ENCODE results near the gene DGKG.

DNA sequence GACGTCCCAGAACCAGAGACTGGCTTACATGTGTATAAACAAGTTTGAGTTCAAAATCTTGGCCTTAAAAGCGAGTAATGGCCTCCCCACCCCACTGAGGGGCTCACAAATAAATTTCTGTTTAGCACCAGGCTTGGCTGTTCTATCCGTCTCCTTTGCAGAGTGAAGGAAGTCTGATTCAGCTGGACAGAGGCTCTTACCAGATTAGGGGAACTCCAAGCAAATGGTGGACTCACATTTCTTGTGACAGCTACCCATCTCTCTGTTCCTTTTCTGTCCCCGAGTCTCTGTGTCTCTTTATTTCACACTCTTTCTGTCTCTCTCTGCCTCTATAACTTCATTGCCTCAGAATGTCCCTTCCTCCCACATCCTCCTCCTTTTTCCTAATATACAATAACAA, 62.7 kb downstream of the DGKG start:
- TF ChIP-seq, protein P1, sequence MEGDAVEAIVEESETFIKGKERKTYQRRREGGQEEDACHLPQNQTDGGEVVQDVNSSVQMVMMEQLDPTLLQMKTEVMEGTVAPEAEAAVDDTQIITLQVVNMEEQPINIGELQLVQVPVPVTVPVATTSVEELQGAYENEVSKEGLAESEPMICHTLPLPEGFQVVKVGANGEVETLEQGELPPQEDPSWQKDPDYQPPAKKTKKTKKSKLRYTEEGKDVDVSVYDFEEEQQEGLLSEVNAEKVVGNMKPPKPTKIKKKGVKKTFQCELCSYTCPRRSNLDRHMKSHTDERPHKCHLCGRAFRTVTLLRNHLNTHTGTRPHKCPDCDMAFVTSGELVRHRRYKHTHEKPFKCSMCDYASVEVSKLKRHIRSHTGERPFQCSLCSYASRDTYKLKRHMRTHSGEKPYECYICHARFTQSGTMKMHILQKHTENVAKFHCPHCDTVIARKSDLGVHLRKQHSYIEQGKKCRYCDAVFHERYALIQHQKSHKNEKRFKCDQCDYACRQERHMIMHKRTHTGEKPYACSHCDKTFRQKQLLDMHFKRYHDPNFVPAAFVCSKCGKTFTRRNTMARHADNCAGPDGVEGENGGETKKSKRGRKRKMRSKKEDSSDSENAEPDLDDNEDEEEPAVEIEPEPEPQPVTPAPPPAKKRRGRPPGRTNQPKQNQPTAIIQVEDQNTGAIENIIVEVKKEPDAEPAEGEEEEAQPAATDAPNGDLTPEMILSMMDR (conservative IDR thresholded peaks at IDR 0.05; ENCODE audit: low read depth, low read length): no peak
- no peak for TF ChIP-seq EZH2 (IDR thresholded peaks at IDR 0.05; ENCODE audit: borderline replicate concordance, low read depth, low read length, poor library complexity, severe bottlenecking)

Measured in A673 (cell line).